ENCODE results near the gene RASGRF1. TPM values are rescaled to one million over a fixed set of nuclear protein-coding genes. Genes with fewer than 3 reads are reported as not detected.

The RASGRF1 gene
- total RNA-seq, 1 experiment from 2014 or later: 0.59 TPM

GRCh38 chr15:79073336-79073735 is 17.2 kb downstream of the RASGRF1 start:
- in situ Hi-C loops (cut with HindIII; ENCODE audit: low pct_unique_long_range_greater_than_20kb, low sequenced_read_pairs) (no loop called here), intact Hi-C loops (cut with micrococcal nuclease; ENCODE audit: unreplicated experiment) (no loop called here)
- Histone ChIP-seq H3K9me3 (ENCODE audit: control insufficient read depth, insufficient read depth, low read depth, low read length) (no peaks in the 10 kb centered on the region), H3K4me3 (ENCODE audit: low read depth in 2 of 2, low read length in 2 of 2) (no peak overlapping the region), H3K4me1 (ENCODE audit: control insufficient read depth, insufficient read depth, low read length) (no peaks in the 10 kb centered on the region), H3K36me3 (ENCODE audit: control insufficient read depth, insufficient read depth, low read length) (no peaks in the 10 kb centered on the region), H3K27me3 (ENCODE audit: control insufficient read depth, insufficient read depth, low read length) (no peaks in the 10 kb centered on the region), H3K27ac (ENCODE audit: low read length) (no peak overlapping the region)
- no TSS peak for BruUV-seq (replicated peaks)
- DNase-seq (ENCODE audit: low read depth, low spot score) (no peak), ATAC-seq (no peak)
- TF ChIP-seq CTCF (IDR thresholded peaks at IDR 0.05) (no peak), REST (IDR thresholded peaks at IDR 0.05; ENCODE audit: insufficient read depth in 1 of 2, low read depth in 2 of 2, low read length in 1 of 2) (no peak)
- CTCF ChIA-PET: no interaction called here
- POLR2A ChIA-PET: no interaction called here

- Histone ChIP-seq H3K9me3 (ENCODE audit: control insufficient read depth, insufficient read depth, low read depth, low read length) (no peaks in the 10 kb centered on the region), H3K4me3 (ENCODE audit: low read depth in 2 of 2, low read length in 2 of 2) (no peak overlapping the region), H3K27ac (ENCODE audit: low read length) (no peak overlapping the region), H3K36me3 (ENCODE audit: control insufficient read depth, insufficient read depth, low read length) (no peaks in the 10 kb centered on the region), H3K4me1 (ENCODE audit: control insufficient read depth, insufficient read depth, low read length) (no peaks in the 10 kb centered on the region), H3K27me3 (ENCODE audit: control insufficient read depth, insufficient read depth, low read length) (no peaks in the 10 kb centered on the region)
- no TSS peak for BruUV-seq (replicated peaks)
- in situ Hi-C loops (cut with HindIII; ENCODE audit: low pct_unique_long_range_greater_than_20kb, low sequenced_read_pairs) (no loop called here), intact Hi-C loops (cut with micrococcal nuclease; ENCODE audit: unreplicated experiment) (no loop called here)
- DNase-seq (ENCODE audit: low read depth, low spot score) (no peak), ATAC-seq (no peak)
- ChIA-PET POLR2A (no interaction called here), CTCF (no interaction called here)
- no peak for TF ChIP-seq POLR2AphosphoS5 (IDR thresholded peaks at IDR 0.05; ENCODE audit: low read depth, low read length)
- TF ChIP-seq CTCF (IDR thresholded peaks at IDR 0.05): no peak
- no peak for TF ChIP-seq REST (IDR thresholded peaks at IDR 0.05; ENCODE audit: insufficient read depth in 1 of 2, low read depth in 2 of 2, low read length in 1 of 2)
- no peak for TF ChIP-seq TCF7L2 (IDR thresholded peaks at IDR 0.05; ENCODE audit: low read depth, low read length)
- no peak for TF ChIP-seq SIN3A (IDR thresholded peaks at IDR 0.05; ENCODE audit: borderline replicate concordance, insufficient read depth, low read depth, low read length)
Observed at GRCh38 chr15:79071901-79072300, 18.7 kb downstream of the RASGRF1 start.

Measured in Panc1 (cell line).